Peyer's patch (tissue), 4 donors: ENCODE measurements around the gene ZBTB16.

Experiments
- POLR2A ChIP-seq, 2 donors: fragments of 450-650 bp; IDR thresholded peaks; one replicate each; pipeline ENCODE4 v1.5.1; 2017; ENCODE audit warnings: antibody characterized with exemption in 2 of 2, mild to moderate bottlenecking in 2 of 2, moderate library complexity in 2 of 2
- TF ChIP-seq, protein P1 (sequence below), 6 experiments: fragments of 450-650 bp in 4 of 6; fragments of 200-600 bp in 2 of 6; sonication (generic) in 1 of 6; IDR thresholded peaks; one replicate each; pipeline ENCODE4 v1.5.1; 2017 to 2019; ENCODE audit warnings: antibody characterized with exemption in 6 of 6, mild to moderate bottlenecking in 3 of 6, moderate library complexity in 1 of 6

DNA sequence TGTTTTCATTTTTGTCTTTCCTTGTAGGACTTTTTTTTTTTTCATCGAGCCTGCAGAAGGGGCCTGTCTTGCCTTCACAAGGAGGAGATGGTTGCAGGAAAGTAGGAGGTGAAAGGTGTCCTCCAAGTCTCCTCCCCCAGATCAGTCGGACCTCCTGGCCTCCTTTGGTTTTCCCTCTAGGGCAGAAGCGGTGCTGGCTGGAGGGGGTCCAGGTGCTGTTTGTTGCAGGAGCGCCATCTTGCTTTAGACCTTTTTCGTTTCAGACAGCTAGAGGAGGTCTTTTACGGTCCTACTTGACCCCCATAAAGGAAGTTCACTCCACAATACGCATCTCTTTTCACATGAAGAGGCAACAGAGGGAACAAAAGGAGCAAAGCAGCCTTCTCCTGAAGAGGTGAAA lies 66.0 kb downstream of the ZBTB16 start:
- TF ChIP-seq, protein P1, sequence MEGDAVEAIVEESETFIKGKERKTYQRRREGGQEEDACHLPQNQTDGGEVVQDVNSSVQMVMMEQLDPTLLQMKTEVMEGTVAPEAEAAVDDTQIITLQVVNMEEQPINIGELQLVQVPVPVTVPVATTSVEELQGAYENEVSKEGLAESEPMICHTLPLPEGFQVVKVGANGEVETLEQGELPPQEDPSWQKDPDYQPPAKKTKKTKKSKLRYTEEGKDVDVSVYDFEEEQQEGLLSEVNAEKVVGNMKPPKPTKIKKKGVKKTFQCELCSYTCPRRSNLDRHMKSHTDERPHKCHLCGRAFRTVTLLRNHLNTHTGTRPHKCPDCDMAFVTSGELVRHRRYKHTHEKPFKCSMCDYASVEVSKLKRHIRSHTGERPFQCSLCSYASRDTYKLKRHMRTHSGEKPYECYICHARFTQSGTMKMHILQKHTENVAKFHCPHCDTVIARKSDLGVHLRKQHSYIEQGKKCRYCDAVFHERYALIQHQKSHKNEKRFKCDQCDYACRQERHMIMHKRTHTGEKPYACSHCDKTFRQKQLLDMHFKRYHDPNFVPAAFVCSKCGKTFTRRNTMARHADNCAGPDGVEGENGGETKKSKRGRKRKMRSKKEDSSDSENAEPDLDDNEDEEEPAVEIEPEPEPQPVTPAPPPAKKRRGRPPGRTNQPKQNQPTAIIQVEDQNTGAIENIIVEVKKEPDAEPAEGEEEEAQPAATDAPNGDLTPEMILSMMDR (IDR thresholded peaks at IDR 0.05), result no peak
- no peak for TF ChIP-seq POLR2A (IDR thresholded peaks at IDR 0.05)
